ENCODE results near the gene ABHD8. TPM values are rescaled to one million over a fixed set of nuclear protein-coding genes. Genes with fewer than 3 reads are reported as not detected.

ABHD8 gene
- total RNA-seq, 1 donor from 2014 or later, result 17.1 TPM

DNA sequence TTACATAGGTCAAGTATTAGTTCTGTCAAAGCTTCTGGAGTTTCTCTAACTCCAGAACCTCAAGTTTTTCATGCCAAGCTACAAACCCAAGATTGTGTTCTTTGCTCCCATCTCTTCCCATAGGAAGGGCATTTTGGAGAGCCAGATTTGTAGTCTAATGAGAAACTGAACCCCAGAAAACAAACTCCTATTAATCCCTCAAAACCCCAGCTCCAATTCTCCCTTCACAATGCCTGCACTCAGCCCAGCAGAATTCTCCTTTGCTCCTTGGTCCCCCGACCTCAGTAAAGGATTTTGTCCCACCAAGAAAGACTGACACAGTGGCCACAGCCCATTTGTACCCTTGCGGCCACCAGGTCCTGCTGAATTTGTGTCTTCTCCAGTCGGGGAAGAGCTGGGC lies 47.1 kb downstream of the ABHD8 start:
- no peaks in the 10 kb centered on the region for H3K27me3 ChIP-seq
- H3K36me3 ChIP-seq, result no peaks in the 10 kb centered on the region
- ATAC-seq (no peak), DNase-seq (no peak)
- no peak overlapping the region for H3K27ac ChIP-seq
- TF ChIP-seq, protein P1, sequence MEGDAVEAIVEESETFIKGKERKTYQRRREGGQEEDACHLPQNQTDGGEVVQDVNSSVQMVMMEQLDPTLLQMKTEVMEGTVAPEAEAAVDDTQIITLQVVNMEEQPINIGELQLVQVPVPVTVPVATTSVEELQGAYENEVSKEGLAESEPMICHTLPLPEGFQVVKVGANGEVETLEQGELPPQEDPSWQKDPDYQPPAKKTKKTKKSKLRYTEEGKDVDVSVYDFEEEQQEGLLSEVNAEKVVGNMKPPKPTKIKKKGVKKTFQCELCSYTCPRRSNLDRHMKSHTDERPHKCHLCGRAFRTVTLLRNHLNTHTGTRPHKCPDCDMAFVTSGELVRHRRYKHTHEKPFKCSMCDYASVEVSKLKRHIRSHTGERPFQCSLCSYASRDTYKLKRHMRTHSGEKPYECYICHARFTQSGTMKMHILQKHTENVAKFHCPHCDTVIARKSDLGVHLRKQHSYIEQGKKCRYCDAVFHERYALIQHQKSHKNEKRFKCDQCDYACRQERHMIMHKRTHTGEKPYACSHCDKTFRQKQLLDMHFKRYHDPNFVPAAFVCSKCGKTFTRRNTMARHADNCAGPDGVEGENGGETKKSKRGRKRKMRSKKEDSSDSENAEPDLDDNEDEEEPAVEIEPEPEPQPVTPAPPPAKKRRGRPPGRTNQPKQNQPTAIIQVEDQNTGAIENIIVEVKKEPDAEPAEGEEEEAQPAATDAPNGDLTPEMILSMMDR (IDR thresholded peaks at IDR 0.05), result no peak
- no peaks in the 10 kb centered on the region for H3K9me3 ChIP-seq
- H3K4me1 ChIP-seq, result no peaks in the 10 kb centered on the region
- no peak overlapping the region for H3K4me3 ChIP-seq
- intact Hi-C loops (cut with DNase I), result no loop called here

DNA sequence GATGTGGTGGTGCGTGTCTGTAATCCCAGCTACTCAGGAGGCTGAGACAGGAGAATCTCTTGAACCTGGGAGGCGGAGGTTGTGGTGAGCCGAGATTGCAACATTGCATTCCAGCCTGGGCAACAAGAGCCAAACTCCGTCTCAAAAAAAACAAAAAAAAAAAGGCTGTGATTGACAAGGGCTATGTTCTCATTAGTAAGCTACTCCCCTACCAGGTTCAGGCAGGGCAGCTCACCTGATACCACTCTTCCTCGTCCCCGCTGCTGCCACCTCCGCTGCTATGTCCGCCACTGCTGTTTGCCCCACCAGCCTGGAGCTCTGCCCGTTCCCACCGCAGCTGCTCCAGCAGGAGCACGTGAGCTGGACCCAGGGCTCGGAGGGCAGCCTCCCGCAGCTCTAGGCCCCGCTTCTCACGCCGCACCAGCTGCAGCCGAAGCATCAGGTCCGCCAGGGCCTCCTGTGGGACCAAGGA lies 48.0 kb downstream of the ABHD8 start:
- Histone ChIP-seq H3K36me3 (no peaks in the 10 kb centered on the region), H3K9me3 (no peaks in the 10 kb centered on the region), H3K27me3 (no peaks in the 10 kb centered on the region), H3K4me1 (no peaks in the 10 kb centered on the region), H3K4me3 (no peak overlapping the region), H3K27ac (peak overlapping the region; percentile 11)
- DNase-seq (peak; percentile 77), ATAC-seq (peak; percentile 90)
- intact Hi-C loops (cut with DNase I), result no loop called here
- TF ChIP-seq, protein P1 (IDR thresholded peaks at IDR 0.05), result no peak

DNA sequence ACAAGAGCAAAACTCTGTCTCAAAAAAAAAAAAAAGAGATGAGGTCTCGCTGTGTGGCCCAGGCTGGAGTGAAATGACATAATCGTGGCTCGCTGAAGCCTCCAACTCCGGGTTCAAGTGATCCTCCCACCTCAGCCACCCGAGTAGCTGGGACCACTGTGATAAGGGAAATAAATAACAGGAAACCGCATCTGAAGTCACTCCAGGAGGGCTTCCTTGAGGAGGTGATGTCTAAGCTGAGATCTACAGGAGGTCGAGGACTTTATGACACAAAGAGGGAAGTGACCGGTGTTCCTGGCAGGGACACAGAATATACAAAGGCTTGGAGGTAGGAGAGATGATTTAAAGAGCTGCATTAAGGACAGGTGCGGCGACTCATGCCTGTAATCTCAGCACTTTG lies 48.6 kb downstream of the ABHD8 start:
- TF ChIP-seq, protein P1 (IDR thresholded peaks at IDR 0.05), result no peak
- no peaks in the 10 kb centered on the region for H3K27me3 ChIP-seq
- H3K4me1 ChIP-seq, result no peaks in the 10 kb centered on the region
- H3K9me3 ChIP-seq, result no peaks in the 10 kb centered on the region
- ATAC-seq (no peak), DNase-seq (no peak)
- intact Hi-C loops (cut with DNase I), result no loop called here
- no peak overlapping the region for H3K27ac ChIP-seq
- no peaks in the 10 kb centered on the region for H3K36me3 ChIP-seq
- no peak overlapping the region for H3K4me3 ChIP-seq

GRCh38 chr19:17249887-17250548 lies 53.2 kb downstream of the ABHD8 start:
- H3K27ac ChIP-seq, result no peak overlapping the region

GRCh38 chr19:17248011-17248776 lies 55.0 kb downstream of the ABHD8 start:
- ATAC-seq (no peak), DNase-seq (no peak)
- Histone ChIP-seq H3K27ac (peak overlapping the region; percentile 24), H3K4me1 (peaks cover 11% of the 10 kb centered on the region), H3K36me3 (no peaks in the 10 kb centered on the region), H3K4me3 (no peak overlapping the region), H3K9me3 (no peaks in the 10 kb centered on the region), H3K27me3 (no peaks in the 10 kb centered on the region)
- TF ChIP-seq, protein P1 (IDR thresholded peaks at IDR 0.05), result no peak
- intact Hi-C loops (cut with DNase I), result no loop called here

More at GRCh38 chr19:17249887-17250548, 53.2 kb downstream of the ABHD8 start:
- Histone ChIP-seq H3K36me3 (no peaks in the 10 kb centered on the region), H3K9me3 (no peaks in the 10 kb centered on the region), H3K27me3 (no peaks in the 10 kb centered on the region), H3K4me1 (peaks cover 11% of the 10 kb centered on the region), H3K4me3 (no peak overlapping the region)
- intact Hi-C loops (cut with DNase I), result no loop called here
- TF ChIP-seq, protein P1 (IDR thresholded peaks at IDR 0.05), result no peak
- DNase-seq (no peak), ATAC-seq (no peak)
